Right lung (tissue), 5 donors: ENCODE data around the gene ABHD2. TPM values are rescaled to one million over a fixed set of nuclear protein-coding genes. Genes with fewer than 3 reads are reported as not detected.
"Not testable (repeated sequence)": the region's sequence is repeated elsewhere in the genome, so short reads cannot be mapped to it uniquely, and the experiment has no call there.

ENCODE experiments used
- DNase-seq, 2 donors: peaks; one replicate each; pipeline ENCODE4 v3.0.0-alpha.2; 2013
- polyA plus RNA-seq, 5 donors: library from polyadenylated mRNA; unstranded; fragments of 120-200 nt; gene quantifications; one replicate each; pipeline versions ENCODE4 v1.2.1 to v1.2.3, GENCODE V29; 2013; ENCODE audit warnings: inconsistent platforms in 1 of 5, low replicate concordance in 1 of 5; ENCODE audit not compliant: insufficient read length in 5 of 5, insufficient read depth in 1 of 5

ABHD2 gene
- polyA plus RNA-seq, 5 donors, result 32.4 to 49.5 (median 38.0) TPM

DNA sequence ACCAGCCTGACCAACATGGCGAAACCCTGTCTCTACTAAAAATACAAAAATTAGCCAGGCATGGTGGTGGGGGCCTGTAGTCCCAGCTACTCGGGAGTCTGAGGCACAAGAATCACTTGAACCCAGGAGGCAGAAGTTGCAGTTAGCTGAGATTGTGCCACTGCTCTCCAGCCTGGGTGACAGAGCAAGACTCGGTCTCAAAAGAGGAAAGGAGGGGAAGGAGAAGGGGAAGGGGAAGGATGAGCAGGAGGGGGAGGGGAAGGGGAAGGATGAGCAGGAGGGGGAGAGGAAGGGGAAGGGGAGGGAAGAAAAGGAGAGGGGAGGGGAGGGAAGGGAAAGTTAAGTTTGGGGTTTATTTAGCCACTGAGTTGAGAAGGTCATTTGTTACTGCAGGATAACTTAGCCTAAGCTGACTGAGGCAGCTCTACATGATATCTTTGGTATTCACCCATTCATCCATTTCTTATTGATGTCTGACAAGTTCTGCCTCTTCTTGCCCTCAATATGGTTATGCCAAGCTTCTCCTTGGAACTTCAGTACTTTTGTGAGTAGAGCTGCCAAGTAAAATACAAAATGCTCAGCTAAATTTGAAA is 15.9 kb upstream of the ABHD2 start:
- no peak for DNase-seq

DNA sequence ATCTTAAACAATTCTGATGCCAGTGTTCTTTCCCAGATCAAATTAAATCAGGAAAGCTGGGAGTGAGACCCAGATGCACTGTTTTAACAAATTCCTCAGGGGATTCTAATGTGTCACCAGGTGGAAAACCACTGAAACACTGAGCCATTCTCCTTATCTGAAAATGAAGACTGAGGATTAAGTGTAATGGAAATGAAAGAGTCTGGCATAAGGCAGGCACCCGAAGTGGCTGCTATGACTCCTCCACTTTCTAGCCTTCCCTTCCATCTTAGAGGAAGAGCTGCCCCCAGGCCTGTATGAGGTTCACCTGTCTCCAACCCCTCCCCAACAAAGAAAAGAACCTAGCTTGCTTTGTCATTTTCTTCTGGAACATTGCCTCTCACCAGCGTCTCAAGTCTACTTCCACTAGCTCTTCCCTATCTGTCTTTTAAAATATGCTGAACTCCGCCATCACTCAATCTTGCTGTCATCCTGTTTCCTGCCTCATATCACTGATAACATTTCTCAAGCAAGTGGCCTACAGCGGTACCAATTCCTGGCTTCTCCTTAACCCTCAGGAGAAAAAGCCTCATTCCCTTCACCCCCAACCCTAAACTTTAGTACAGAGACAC is 13.7 kb upstream of the ABHD2 start:
- no peak for DNase-seq

DNA sequence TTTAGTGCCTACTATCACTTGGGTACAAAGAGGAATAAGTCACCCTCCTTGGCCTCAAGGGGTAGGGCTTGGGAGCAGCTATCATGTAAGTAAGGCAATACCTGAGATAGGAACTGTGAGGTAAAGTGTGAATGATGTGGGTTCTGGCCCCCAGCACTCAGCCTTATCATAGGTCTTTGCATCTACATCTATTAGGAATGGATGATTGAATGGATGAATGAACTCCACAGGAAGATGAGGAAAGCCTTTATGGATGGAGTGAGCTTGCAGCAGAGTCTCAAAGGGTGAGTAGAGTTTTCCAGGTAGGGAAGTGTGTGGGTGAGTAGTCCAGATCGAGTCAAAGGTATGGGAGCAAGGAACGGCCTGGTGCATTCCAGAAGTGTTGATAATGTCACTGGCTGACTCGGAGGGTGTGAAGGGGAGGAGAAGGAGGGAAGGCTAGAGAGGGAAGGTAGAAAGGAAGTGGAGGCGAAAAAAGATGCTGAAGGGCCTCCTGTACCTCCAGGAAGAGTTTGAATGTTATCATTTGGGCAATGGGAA is 13.1 kb upstream of the ABHD2 start:
- DNase-seq, result no peak

DNA sequence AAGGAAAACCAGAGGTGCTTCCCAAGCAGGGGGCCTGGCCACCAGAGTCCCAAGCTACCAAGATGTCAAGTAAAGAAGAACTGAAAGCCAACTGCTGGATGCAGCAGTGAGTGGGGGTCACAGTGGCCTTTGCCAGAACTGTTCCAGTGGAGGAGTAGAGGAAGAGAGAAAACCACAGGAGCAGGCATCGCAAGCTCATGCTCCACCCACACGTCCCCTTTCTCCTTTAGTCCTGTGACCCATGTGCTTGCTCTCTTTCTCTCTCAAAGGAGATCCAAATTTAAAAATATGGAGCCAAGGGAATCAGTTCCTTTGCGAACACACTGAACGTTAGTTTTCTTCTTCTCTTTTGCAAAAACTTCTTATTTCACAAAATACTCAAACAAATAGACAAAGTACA is 12.4 kb upstream of the ABHD2 start:
- DNase-seq, result no peak

DNA sequence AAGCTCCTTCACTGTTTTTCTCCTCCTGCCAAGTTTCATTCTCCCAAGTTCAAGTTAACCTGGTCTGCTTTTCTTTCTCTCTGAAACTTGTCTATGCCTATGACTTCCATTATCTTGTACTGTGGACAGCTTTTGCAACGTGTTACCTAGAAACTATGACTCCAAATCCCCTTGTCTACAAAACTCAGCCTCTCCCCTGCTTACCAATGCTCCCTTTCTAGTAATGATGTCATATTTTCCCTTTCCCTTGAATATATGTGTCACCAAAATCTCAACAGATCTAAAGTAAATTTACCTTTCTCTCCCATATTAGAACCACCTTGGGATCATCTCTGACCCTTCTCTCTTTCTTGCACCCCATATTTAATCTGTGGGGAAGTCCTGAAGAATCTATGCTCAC is 10.5 kb upstream of the ABHD2 start:
- DNase-seq, result no peak

DNA sequence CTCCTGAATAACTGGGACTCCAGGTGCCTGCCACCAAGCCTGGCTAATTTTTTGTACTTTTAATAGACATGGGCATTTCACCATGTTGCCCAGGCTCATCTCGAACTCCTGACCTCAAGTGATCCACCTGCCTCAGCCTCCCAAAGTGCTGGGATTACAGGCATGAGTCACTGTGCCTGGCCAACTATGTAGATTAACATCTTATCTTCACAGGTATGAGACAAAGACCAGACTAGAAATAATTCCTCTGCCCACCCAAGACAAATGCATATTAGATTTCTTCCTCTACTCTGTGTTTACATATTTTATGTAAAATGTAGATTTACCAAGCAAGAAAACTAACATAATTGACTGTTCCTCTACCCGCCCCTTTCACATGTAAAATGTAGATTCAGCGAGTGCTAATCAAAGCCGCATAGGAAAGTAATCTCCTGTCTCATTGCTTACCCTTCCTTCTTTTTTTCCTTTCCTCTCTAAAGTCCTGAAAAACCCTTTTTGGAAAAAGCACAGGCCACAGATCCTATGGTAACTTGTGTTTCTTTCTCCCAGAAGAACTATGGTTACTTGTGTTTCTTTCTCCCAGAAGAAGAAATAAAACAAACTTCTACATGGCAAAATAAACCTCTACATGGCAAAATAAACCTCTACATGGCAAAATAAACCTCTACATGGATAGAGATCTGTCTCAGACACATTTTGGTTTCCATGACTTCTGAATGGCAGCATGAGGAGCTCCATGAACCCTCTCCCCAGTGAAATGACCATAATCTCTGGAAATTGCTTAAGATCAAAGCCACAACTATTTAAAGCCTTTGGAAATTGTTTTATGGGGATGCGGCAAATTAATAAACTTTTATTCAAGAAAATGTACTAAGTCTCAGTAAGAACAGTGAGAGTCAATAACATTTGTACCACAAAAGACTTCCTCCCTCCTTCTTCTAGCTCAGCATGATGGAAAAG is 9.1 kb upstream of the ABHD2 start:
- DNase-seq, result no peak

DNA sequence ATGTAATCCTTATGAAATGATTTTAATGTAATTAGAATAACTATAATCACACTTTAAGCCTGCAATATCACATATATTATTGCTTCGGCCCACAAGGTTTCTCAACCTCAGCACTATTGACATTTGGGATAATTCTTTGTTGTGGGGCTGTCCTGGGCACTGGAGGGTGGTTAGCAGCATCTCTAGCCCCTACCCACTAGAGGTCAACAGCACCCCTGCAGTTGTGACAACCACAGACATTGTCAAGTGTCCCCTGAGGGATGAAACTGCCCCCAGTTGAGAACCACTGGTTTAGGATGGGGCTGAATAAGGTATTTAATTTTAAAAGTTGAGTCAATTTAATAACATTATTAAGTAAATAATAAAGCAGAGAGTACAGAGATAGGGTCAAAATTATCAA is 6.4 kb upstream of the ABHD2 start:
- no peak for DNase-seq

DNA sequence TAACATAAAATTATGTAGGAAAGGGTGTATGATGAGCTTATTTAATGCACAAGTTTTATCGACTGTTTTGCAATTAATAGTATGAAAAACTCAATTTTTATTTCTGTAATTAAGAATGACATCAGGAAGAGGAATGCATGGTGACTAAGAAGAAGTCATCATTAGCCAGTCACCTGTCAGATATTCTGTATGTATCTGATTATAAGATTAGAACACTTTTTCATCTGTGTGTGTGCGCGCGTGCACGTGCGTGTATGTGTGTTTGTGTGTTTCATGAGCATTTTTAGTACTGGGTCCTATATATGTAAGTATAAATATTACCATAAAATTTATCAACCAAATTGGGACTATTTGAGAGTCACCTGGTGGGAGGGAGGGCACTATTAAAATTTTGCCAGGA is 5.0 kb upstream of the ABHD2 start:
- no peak for DNase-seq

DNA sequence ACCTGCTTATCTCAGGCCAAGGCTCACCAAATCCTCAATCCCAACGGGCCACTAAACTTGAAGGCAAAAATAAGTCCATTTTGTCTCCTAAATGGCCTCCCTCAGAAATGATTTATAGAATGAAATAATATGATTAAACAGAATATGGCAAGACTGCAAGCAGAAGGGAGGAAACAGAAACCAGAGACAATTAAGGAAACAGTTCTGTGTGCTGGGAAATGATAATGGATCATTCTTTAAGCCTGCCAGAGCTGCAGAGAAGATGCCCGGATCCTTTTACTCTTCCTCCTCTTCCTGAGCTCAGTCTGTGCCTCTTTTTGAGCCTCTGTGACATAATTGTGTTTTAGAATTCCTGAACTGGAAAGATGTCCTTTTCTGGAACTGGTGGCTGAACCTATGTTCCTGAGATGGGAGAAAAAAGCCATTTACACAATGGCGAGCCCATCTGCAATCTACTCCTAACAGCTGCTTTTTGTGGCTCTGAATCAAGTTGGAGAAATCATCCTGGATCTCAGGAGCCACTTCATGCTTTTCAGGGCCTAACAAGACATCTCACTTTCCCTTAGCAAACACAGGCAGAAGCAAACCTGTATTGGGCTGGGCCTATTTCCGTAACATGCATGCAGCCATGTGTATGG is 2.8 kb upstream of the ABHD2 start:
- no peak for DNase-seq

DNA sequence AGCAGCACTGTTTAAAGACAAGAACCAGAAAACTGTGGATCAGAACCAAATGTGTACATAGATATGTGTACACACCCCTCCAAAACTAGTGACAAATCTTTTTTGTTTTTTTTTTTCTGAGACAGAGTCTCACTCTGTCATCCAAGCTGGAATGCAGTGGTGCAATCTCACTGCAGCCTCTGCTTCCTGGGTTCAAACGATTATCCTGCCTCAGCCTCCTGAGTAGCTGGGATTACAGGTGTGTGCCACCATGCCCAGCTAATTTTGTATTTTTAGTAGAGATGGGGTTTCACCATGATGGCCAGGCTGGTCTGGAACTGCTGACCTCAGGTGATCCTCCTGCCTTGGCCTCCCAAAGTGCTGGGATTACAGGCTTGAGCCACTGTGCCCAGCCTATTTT is 2.3 kb upstream of the ABHD2 start:
- not testable (repeated sequence) for DNase-seq

DNA sequence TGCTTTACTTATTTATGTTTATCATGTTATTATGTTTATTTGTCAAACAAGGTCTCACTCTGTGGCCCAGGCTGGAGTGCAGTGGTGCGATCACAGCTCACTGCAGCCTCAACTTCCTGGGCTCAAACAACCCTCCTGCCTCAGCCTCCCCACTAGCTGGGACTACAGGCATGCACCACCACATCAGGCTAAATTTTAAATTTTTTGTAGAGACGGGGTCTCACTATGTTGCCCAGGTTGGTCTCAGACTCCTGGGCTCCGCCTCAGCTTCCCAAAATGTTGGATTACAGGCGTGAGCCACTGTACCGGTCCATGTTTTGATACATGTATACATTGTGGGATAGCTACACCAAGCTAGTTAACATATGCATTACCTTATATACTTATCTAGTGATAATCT is 1.9 kb upstream of the ABHD2 start:
- not testable (repeated sequence) for DNase-seq

DNA sequence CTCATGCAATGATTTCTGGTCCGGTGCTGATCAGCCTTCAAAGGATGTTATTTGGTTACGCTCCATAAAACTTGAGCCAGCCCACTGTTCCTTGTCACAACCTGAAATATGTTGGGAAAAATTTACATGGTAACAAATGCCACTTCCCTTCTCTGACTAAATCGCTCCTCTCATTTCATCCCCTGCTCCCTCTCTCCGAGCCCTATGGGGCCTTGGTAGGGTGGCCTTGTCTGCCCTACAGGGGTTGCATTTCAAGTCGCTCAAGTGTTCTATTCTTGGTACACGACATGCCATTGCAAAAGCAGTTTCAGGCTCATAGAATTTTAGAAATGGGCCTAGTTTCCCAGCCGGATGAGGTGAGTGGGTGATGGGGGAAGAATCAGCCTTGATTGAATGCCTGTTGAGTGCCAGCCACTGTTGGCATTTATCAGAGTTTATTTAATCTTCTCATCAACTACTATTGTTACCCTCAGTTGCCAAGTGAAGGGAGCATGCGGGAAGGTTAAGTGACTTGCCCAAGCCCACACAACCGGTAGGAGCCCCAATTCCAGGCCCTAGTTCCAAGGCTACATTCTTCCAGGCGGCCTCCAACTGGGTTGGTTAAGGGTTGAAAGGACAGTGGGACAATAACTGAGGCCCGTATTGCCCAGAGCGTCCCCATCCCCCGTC is 961 bp upstream of the ABHD2 start:
- no peak for DNase-seq

DNA sequence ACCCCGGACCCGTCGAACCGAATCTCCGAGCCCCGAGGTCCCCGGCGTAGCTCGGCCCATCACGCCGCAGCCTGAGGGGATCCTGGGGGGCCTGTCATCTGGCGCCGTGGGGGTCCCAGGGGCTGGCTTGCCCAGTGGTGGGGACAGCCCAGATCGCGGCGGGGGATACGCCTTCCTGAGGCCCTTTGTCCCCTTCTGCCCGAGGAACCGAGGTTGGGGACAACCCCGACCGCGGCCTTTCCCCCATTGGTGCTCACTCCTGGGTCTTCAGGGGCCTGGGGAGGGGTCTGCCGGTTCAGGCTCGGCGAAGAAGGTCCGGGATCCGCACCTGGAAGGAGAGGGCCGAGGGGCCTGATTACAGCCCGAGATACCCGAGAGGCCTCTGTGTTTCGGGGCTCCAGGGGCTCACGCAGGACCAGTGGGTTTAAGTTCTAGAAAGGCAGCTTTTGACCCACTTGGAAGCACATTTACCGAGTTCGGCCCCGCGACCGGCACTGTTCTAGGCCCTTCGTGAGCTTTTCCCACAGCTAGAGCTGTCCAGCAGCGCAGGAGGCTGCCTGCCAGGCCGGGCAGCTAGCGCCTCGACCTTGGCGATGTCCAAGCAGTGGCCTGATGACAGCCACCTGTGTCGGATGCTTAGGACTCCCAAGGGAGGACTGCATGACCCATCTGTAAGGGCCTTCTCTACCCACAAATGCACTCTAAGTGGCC is 504 bp downstream of the ABHD2 start:
- no peak for DNase-seq

DNA sequence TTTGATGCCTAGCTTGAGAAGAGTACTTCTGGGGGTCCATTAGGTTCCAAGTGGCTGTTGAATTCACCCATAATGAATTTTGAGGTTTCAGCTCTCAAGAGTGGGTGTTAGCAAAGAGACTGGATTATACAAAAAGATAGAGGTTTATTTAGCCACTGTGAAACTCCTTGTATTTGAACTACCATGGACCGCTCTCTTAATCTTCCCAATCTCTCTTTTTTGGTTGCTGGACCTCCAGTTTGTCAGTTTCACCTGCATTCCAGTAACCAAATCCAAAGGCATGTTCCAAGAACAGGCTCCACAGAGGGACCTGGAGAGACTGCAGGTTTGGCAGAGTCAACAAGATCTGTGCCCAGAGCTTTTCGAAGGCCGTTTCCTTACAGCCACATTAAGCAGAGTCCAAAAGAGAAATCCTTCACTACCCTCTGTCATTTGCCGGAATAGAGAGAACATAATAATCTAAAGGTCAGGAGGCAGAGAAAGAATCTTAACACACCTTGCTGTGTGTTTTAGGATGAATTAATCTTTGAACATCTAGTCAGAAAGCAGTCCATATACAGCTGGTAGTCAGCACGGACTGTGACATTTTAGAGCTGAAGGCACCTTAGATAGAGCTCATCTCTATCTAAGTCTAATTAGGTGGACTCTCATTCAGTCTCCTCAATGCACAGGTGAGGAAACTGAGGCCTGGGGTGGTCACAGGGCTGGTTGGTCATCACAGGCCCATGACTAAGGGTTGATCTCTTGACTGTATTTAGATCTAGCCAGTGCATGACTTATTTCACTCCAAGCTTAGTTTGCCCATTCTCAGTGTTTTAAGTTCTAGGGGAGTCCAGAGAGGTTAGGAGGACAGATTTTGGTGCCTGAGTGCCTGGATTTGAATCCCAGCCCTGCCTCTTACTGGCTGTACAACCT is 1.3 kb downstream of the ABHD2 start:
- no peak for DNase-seq

DNA sequence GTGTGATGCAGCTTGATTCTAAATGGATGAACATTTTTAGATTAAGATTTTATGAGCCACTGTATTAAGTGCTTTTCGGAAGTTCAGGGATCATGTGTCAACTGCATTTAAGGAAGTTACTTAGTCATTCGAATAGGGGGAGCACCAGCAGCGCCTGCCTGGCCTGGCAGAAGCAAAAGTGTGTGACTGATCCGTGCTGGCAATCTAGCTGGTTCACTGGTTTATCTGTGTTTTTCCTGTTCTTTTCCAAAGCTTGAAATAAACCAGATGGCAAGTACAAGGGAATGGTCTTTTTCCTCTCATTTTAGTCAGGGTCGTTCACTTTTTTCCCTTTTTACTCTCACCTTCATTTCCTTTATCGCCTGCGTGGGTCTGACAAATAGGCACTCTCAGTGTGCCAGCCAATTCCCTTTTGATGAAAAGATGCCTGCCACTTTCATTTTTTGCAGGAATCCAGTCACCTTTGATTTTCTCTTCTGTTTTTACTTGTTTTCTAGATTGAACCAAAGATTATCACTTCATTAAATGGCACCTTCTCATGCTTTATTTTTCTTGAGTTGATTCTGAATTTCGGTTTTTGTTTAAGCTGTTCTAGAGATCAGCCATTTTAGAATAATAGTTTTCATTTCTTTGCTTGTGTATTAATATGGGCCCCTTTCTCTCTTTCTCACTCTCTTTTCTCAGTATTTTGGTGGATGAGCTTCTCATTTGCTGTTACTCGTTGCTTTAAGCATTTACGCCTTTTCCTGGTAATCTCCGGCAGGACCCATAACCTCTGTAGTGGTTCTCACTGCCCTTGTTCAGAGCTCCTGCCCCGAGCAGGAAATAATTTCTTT is 2.8 kb downstream of the ABHD2 start:
- DNase-seq, result peak in 1 of 2 donors; percentile 66

DNA sequence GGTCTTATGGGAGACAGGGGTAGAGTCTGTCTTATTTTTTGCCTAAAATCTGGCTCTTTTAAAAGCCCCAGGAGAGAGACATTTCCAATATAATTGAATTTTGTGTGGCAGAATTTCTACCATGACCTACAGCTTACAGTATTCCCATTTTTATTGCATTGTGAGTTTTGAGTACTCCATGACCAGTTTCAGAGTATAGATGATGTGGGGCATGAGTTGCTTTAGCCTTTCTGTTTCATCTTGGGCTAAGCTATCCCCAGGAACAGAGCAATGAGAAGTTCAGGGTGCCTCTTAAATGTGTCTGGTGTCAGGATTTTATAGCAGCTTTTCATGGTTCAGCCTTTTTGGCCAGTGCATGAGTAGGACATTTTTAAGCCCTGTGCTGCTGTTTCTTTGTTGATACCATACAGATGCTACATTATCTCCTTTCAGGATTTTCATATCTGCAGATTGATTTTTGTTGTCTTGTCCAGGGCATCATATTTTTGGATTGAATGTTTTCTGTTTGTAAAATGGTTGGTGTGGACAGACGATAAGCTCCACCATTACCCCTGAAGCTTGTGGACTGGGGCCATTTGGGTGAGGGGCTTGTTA is 3.5 kb downstream of the ABHD2 start:
- DNase-seq, result no peak

DNA sequence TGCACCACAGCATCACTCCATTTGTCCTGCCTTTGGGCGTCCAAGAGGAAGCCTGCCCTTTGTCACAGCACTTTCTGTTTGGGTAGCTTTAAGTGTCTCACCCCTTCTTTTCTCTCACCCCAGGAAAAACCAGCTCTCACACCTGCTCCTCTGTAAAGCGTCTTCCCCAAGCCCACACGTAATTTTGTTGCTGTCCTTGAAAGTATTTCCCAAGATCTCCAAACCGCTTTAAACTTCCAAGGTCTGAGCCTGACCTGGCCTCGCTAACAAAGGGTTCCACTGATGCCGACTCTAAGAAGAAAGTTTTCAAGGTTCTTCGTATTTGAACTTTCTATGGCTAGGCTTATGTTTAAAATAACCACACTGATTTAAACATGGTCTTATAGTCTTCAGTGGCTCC is 5.3 kb downstream of the ABHD2 start:
- DNase-seq, result no peak

DNA sequence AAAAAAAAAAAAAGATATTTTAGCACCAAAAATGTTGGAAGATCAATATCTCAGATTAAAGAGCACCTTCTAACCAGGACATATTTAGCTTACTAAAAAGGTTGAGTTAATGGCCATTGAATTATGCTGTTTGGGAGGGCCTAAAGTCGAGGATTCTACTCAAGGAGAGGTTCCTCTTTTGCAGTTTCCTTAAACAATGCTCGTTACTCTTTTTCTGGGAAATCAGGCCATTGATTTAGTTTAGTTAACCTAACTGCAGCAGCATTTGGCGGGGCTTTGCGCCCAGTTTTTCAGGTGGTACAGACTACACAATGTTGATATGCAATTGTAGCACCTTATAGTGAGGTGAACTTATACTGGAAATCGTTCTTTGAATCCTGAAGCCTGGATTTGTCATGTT is 6.8 kb downstream of the ABHD2 start:
- no peak for DNase-seq
